Measurements from ENCODE around the gene SYTL2.

SYTL2 gene

GRCh38 chr11:85726381-85726780, 84.6 kb downstream of the SYTL2 start:
- no peak for DNase-seq (ENCODE audit: low read depth, low spot score)

- peak; percentile 84 for DNase-seq (ENCODE audit: low read depth, low spot score)
Measured at GRCh38 chr11:85725510-85726258, 85.3 kb downstream of the SYTL2 start.

- DNase-seq (ENCODE audit: low read depth, low spot score): no peak
Measured at GRCh38 chr11:85724748-85725465, 86.0 kb downstream of the SYTL2 start.

- DNase-seq (ENCODE audit: low read depth, low spot score): no peak
Measured at GRCh38 chr11:85723088-85723487, 87.9 kb downstream of the SYTL2 start.

GRCh38 chr11:85721191-85721590, 89.8 kb downstream of the SYTL2 start:
- no peak for DNase-seq (ENCODE audit: low read depth, low spot score)

- peak; percentile 96 for DNase-seq (ENCODE audit: low read depth, low spot score)
Measured at GRCh38 chr11:85718991-85719807, 91.7 kb downstream of the SYTL2 start.

GRCh38 chr11:85718126-85718943, 92.6 kb downstream of the SYTL2 start:
- DNase-seq (ENCODE audit: low read depth, low spot score): peak; percentile 39

- no peak for DNase-seq (ENCODE audit: low read depth, low spot score)
Measured at GRCh38 chr11:85717429-85717828, 93.5 kb downstream of the SYTL2 start.

GRCh38 chr11:85712953-85713352, 98.0 kb downstream of the SYTL2 start:
- DNase-seq (ENCODE audit: low read depth, low spot score): peak; percentile 26

GRCh38 chr11:85710917-85711316, 100.0 kb downstream of the SYTL2 start:
- DNase-seq (ENCODE audit: low read depth, low spot score): no peak

- DNase-seq (ENCODE audit: low read depth, low spot score): no peak
Measured at GRCh38 chr11:85709941-85710702, 100.8 kb downstream of the SYTL2 start.

- DNase-seq (ENCODE audit: low read depth, low spot score): no peak
Measured at GRCh38 chr11:85705800-85706199, 105.1 kb downstream of the SYTL2 start.

- no peak for DNase-seq (ENCODE audit: low read depth, low spot score)
Measured at GRCh38 chr11:85704967-85705366, 106.0 kb downstream of the SYTL2 start.

GRCh38 chr11:85699957-85700741, 110.8 kb downstream of the SYTL2 start:
- no peak for DNase-seq (ENCODE audit: low read depth, low spot score)

- no peak for DNase-seq (ENCODE audit: low read depth, low spot score)
Measured at GRCh38 chr11:85698195-85698594, 112.7 kb downstream of the SYTL2 start.

- no peak for DNase-seq (ENCODE audit: low read depth, low spot score)
Measured at GRCh38 chr11:85697747-85698146, 113.2 kb downstream of the SYTL2 start.

GRCh38 chr11:85695546-85695945, 115.4 kb downstream of the SYTL2 start:
- DNase-seq (ENCODE audit: low read depth, low spot score): no peak

- peak; percentile 58 for DNase-seq (ENCODE audit: low read depth, low spot score)
Measured at GRCh38 chr11:85694385-85694980, 116.5 kb downstream of the SYTL2 start.

GRCh38 chr11:85685820-85686459, 125.0 kb downstream of the SYTL2 start, which contains the start of gene CCDC89:
TSS of gene CCDC89 (minus strand) at chr11:85686195. CDS start at chr11:85686130, 65 bp downstream.
- peak; percentile 75 for DNase-seq (ENCODE audit: low read depth, low spot score)
